Measurements from ENCODE around the gene MAP4K4.

MAP4K4 gene

DNA sequence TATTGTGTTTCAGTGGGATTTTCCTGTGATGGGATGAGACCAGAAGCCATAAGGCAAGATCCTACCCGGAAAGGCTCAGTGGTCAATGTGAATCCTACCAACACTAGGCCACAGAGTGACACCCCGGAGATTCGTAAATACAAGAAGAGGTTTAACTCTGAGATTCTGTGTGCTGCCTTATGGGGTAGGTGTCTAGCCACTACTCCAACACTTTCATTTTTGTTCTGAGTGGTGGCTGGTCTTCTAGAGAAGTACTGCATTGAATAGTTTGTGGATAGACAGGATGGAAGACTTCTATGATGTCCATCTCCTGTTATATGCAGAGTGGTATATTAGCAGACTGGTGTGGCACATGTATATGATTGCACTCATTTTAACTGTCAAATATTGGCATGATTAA, 176.6 kb downstream of the MAP4K4 start:
- DNase-seq (ENCODE audit: low spot score) = no peak

DNA sequence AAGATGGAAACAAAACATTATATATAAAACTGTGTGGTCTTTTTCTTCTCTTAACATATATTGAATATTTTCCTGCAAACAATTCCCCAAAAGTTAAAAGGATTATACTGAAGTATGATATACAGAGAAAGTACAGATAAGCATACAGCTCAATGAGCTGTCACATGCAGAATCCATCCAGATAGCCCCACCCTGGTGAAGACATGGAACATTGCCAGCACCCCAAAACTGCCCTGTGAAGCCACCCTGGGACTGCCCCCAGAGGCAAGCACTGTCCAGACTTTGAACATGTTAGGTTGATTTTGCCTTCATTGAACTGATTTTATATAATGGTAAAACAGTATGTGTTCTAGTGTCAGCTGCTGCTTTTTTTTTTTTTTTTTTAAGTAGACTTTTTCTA, 182.0 kb downstream of the MAP4K4 start:
- DNase-seq (ENCODE audit: low spot score) = no peak

DNA sequence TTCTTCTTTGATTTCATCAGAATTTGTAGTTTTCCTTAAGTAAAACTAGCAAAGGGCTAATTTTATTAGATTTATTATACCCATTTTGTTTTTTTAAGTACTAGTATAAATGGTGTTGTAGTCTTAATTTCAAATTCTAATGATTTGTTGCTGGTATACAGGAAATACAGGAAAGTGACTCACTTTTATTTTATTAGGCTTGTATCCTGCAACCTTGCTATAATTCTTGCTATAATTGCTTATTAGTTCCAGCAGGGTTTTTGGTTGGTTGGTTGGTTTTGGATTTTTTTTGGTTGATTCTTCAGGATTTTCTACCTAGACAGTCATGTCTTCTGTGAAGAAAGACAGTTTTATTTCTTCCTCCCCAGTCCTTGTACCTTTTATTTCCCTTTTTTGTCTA, 183.6 kb downstream of the MAP4K4 start:
- DNase-seq (ENCODE audit: low spot score) = no peak

DNA sequence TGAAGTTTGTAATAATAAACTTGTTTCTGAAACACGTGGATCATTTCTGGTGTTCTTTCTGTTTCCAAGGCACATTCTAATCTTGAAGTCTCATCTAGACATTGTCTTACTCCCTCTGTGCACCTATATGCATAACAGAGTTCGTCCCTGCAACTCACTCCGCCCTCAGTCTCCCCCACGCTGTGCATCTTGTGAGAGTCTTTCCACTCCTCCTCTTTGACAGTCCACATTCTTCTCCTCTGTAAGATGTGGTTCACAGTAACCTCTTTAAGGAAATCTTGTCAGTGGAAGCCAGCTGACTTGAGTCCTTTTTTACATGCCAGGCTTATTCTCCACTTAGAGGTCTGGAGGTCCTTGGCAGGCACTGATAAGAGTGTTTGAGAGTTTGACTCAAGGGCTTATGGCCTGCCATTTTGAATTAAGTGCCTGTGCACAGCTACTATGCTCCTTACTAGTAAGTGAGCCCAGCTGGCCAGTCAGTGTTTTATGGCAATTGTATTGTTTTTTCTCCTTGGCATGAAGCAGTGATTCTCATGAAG, 185.3 kb downstream of the MAP4K4 start:
- DNase-seq (ENCODE audit: low spot score) = no peak

DNA sequence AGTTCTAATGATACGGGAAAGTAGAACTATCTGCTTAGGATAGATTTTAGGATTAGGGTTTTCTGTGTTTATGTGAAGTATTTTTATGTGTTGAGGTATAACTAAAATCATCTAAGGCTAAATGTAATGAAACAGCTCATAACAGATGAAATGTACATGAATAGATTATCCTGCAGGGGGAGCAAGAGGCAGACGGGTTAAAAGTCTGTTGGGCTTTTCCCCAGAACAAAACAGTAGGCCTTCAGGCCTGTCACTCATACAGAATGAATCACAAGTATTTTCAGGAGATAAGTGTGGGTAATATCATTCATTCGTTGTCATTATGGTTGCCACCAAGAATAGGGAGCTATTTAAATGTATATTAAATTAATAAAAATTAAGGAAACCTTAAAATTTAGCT, 186.4 kb downstream of the MAP4K4 start:
- no peak for DNase-seq (ENCODE audit: low spot score)

DNA sequence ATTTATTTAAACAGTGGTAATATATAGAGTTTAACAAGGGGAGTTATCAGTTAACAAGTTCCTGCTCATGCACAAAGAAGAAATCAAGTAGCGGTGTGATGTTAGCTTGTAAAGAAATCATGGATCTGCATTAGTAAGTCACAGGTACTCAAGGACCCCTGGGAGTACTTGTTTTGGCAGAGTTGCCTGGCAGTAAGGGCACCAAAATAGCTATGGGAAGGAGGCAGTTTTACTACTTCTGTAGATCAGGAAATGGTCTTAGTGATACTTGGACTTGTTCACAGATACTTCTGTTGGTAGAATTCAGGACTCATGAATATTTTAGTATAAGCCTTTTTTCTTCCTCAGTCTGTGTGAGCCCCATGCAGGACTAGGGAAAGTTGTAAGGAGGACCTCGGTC, 186.9 kb downstream of the MAP4K4 start:
- DNase-seq (ENCODE audit: low spot score) = no peak

DNA sequence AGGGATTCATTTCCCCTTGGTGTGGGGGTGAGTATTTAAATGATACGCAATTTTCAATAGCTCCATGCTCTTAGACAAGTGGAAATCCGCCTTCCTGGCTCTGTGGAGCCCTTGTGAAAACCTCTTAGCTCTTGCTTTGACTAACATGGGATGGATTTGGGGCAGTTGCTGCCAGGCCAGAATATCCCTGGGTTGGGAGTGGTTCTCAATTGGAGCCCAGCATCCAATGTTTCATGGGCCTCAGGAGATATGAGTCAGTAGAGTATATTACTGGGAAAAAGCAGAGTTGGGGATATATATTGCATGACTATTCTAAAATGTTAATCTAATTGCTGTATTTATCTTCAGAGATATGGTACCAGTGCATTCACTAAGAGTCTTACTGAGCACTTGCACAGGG, 189.8 kb downstream of the MAP4K4 start:
- DNase-seq (ENCODE audit: low spot score) = no peak

DNA sequence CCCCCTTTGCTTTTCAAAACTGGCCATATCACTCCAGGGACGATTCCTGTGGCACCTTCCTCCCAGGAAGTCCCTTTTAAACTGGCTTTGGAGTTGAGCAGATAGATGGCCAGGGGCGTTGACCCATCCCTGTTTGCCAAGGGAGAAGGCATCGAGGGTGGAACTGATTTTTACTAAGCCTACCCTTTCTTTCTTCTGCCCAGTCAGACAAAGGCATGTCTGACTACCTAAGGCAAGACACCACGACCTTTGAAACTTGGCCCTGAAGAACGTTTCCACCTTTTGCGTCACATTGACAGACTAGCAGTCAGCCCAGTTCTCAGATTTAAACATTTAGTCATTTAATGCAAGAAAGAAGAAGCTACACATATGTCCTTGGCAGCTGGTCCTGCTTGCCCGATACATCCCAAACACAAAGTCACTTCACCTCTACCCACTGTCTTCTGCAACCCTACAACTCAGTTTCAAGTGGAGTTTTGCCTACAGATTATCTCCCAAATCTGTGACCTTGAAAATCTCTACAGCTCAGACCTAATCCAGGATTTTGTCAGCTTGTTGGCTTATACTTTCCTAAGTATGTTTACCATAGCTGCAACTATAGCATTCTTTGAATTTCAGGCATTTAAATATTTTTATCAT, 192.1 kb downstream of the MAP4K4 start:
- no peak for DNase-seq (ENCODE audit: low spot score)

DNA sequence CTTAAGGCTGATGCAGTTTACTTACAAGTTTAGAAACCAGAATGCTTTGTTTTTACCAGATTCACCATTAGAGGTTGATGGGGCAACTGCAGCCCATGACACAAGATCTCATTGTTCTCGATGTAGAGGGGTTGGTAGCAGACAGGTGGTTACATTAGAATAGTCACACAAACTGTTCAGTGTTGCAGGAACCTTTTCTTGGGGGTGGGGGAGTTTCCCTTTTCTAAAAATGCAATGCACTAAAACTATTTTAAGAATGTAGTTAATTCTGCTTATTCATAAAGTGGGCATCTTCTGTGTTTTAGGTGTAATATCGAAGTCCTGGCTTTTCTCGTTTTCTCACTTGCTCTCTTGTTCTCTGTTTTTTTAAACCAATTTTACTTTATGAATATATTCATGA, 194.9 kb downstream of the MAP4K4 start:
- no peak for DNase-seq (ENCODE audit: low spot score)

DNA sequence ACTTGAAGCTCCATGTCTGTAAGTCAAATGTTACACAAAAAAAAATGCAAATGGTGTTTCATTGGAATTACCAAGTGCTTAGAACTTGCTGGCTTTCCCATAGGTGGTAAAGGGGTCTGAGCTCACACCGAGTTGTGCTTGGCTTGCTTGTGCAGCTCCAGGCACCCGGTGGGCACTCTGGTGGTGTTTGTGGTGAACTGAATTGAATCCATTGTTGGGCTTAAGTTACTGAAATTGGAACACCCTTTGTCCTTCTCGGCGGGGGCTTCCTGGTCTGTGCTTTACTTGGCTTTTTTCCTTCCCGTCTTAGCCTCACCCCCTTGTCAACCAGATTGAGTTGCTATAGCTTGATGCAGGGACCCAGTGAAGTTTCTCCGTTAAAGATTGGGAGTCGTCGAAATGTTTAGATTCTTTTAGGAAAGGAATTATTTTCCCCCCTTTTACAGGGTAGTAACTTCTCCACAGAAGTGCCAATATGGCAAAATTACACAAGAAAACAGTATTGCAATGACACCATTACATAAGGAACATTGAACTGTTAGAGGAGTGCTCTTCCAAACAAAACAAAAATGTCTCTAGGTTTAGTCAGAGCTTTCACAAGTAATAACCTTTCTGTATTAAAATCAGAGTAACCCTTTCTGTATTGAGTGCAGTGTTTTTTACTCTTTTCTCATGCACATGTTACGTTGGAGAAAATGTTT, 196.3 kb downstream of the MAP4K4 start:
- no peak for DNase-seq (ENCODE audit: low spot score)

DNA sequence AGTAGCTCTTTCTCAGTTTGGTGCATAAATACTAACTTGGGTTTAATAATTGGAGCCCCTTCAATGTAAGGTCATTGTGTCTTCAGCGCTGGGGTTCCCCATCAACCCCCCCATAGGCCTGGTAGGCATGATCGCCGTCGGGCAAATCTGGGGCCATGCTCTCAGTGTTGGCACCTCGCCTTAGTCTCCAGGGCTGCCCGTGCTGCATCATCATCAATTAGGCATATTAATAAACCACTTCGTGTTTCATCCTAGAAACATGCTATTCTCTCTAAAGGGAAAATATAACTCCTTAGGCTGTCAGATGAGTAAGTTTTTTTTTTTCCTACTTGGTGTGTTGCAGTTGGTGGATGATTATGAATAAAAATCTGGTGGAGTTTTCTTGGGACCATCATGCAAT, 197.5 kb downstream of the MAP4K4 start:
- DNase-seq (ENCODE audit: low spot score) = no peak

DNA sequence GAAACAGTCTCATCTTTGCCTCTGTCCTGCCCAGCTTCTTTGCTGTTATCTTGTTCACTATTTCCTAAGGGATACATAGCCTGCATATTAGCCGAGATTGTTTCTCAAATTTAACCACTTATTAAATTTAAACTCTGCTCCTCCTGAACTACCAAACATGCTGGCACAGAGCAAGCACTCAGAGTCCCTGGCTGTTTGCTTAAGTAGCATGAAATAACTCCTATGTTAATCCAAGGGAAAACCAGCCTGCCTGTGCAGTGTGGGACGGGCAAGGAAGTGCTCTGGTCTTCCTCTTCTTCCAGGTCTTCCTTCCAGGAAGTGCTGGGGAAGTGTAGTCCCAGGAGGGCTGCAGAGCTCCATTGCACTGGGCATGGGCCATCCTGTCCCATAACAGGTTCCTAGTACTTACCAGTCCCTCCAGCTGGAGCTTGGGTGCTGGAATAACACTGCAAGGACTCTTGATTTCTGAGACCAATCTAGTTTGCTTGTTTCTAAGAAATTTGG, 198.4 kb downstream of the MAP4K4 start:
- DNase-seq (ENCODE audit: low spot score) = no peak

DNA sequence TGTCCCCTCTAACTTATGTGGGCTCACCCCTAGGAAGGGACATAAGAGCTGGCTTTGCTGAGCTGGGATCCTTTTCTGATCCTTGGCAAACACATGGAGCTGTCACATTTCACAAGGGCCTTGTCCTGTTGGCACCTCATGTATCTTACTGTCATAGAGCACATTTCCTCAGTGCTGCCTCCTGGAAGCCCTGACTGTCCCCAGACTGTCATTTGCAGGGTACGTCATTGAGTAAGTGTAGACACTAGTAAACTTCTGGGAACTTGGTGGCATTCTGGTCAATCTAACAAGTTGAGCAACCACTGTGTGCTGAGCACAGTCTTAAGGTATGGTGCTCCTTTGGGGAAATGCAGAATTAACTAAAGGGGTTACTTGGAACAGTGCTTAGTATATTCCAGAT, 199.8 kb downstream of the MAP4K4 start:
- DNase-seq (ENCODE audit: low spot score) = no peak

DNA sequence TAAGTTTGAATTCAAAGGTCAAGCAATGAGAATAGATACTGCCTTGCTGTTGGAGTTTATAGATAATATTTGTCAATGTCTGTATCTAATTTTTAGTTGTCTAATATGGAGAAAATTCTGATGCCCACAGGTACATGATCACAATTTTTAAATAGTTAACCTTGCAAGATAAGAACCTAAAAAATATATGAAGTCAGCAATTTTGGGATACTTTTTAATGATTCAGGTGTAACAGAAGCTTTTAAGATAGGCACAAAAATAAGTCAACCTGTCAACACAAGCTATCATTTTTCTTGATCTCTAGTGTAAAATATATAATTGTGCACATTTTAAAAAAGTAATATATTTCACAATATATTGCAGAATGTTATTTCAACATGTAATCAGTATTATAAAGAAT, 201.8 kb downstream of the MAP4K4 start:
- no peak for DNase-seq (ENCODE audit: low spot score)

DNA sequence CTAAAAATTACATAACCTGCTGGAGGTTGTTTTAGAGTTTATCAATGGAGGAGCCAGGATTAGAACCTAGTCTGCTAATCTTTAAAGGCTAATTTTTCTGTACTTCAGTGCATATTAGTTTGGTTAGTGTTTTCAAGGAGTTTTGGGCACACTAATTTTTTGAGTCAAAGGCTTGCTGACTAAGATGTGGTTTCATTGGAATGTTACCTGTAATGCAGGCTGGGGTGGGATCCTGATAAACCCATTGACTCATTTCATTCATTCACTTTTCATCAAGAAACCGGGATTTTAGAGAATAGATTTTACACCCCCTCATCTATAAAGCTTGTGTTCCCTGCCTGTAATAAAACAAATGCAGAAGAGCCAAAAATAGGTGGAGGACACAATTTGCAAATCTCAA, 202.4 kb downstream of the MAP4K4 start:
- no peak for DNase-seq (ENCODE audit: low spot score)

DNA sequence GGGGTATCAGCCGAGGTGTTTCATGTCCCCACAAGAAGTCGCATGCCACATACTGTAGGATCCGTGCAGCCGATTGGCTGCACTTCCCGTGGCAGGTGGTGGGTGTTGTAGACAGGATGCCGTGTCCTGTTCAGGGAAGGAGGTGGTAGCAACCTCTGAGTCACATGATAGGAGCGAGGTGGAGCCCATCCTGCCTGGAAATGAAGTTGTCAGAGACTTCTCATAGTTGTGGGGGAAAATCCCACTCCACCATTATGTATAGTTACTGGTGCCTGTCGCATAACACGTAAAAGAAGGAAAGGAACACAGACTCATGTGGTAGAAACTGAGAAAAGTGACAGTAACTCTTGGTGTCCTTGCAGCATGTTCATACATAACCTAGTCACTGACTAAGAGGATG, 202.9 kb downstream of the MAP4K4 start:
- no peak for DNase-seq (ENCODE audit: low spot score)

DNA sequence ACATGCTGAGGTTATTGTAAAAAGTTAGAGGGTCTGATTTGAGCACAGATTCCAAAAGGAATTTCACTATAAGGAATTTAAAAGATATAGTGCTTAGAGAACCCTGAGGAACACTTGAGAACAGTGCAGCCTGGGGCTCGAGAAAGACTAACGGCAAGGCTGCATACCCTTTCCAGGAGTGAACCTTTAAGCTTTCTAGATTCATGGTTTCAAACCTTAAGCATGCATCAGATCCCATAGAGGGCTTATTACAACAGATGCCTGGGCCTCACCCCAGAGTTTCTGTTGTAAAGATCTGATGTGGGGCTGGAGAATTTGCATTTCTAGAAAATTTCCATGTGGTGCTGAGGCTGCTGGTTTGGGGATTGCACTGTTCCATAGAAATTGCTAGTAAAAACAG, 203.7 kb downstream of the MAP4K4 start:
- DNase-seq (ENCODE audit: low spot score) = no peak

DNA sequence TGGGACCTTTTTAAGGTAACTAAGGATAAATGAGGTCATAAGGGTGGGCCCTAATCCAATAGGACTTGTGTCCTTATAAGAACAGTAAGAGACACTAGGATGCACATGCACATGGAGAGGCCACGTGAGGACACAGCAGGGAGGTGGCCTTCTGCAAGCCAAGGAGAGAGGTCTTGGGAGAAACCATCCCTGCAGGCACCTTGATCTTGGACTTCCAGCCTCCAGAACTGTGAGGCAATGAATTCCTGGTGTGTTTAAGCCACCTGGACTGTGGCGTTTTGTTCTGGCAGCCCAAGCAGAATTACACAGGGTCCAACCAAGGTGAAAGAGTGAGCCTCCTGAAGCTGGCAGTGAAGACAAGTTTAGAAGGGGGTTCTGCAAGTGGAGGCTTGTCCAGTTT, 204.7 kb downstream of the MAP4K4 start:
- no peak for DNase-seq (ENCODE audit: low spot score)

DNA sequence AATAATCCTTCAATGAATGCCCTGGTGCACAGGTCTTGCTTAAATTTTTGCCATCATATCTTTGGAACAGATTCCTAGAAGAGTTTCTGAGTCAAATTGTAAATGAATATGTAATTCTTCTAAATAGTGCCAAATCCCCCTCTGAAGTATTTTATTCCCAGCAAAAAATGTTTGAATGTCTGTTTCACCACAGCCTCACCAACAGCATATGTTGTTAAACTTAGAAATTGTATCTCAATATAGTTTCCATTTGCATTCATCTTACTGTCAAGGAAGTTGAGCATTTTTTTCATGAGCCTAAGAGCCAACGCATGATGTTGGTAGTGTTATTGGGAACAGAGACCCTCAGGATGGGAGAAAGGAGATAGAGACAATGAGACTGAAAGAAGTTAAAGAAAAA, 207.4 kb downstream of the MAP4K4 start:
- no peak for DNase-seq (ENCODE audit: low spot score)

DNA sequence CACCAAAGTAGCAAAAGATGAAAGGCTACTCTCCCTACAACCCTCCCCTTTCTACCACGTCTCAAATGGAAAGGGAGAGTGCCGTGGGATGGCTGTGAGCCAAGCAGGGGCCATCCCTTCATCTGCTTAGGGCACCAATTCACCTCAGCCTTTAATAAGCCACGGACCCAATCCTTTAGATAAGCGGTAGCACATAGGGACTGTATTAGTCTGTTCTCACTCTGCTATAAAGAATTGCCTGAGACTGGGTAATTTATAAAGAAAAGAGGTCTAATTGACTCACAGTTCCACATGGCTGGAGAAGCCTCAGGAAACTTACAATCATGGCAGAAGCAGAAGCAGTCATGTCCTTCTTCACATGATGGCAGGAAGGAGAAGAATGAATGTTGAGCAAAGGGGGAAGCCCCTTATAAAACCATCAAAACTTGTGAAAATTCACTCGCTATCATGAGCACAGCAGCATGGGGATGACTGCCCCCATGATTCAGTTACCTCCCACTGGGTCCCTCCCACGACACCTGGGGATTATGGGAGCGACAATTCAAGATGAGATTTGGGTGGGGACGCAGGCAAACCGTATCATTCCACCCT, 208.3 kb downstream of the MAP4K4 start:
- no peak for DNase-seq (ENCODE audit: low spot score)

DNA sequence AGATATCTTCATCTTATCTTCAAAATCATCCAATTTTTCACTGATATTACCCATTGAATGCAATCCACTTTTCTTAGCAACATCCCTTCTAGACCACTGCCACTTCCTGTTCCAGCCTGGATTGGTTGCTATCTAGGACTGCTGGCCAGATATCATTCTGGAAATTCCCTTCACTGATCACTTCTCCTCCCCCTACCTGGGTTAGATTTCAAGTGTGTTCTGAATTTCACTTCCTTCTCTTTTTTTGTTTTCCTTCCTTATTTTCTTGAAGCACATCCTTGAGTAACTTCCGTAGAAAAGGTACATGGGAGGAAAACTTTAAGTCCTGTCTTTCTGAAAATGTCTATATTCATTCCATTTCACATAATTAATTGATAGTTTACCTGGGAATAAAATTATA, 212.3 kb downstream of the MAP4K4 start:
- no peak for DNase-seq (ENCODE audit: low spot score)

DNA sequence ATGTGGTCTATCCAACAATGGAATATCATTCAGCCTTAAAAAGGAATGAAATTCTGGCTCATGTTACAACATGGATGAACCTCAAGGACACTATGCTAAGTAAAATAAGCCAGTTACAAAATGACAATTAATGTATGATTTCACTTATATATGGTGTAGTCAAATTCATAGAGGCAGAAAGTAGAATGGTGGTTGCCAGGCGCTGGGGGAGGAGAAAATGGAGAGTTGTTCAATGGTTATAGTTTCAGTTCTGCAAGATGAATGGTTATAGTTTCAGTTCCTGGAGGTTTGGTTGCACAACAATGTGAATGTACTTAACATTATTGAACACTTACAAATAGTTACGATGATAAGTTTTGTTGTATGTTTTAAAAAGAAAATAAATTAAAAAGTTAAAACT, 215.0 kb downstream of the MAP4K4 start:
- no peak for DNase-seq (ENCODE audit: low spot score)

DNA sequence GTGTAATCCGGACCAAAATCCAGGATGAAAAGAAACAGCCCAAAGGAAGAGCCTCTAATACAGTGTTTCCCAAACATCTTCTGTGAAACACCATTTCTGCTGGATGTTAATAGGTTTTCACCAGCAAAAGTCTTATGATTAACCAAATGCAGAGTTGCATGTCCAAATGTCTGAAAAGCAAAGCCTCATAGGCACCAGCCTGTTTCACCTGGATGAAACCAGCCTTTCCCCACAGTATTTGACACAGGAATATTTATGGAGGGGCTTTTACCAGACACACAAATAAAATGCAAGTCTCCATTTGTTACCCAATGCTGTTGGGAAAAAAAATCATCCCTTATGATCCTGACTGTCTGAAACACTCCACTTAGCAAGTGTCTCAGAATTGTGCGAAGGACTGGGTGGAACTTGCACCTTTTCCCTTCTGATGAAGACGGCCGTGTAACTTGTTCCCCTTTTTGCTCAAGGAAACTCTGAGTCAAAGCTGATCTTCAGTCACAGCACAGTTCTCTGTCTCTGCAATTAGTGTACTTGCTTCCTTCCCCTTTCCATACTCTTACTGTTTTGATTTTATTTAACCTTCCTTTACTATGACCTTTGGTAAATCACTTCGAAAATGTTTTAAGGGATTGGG, 223.9 kb downstream of the MAP4K4 start:
- no peak for DNase-seq (ENCODE audit: low spot score)

Measured in cerebellar cortex (tissue), 1 donor.